HepG2 (cell line): ENCODE data around the gene ADAM22. TPM values are rescaled to one million over a fixed set of nuclear protein-coding genes. Genes with fewer than 3 reads are reported as not detected.

ENCODE experiments used
- ATAC-seq: fragments of 200-7000 bp; cut with Tn5 transposase; 3 replicates; pipeline ENCODE4 v1.9.1; 2020; ENCODE audit warnings: mild to moderate bottlenecking, moderate library complexity
- BruUV-seq: library from RNA; stranded (reverse); fragments of 400-500 nt; replicated peaks from 2 replicates; lab custom pipeline; 2021; lab: Mats Ljungman, UMichigan
- CTCF ChIA-PET: fragments of 300-600 bp; formaldehyde crosslinking; extraction: SDS; loops from one replicate; lab custom pipeline; 2021; ENCODE audit warnings: low total read pairs, inconsistent platforms, low intra/inter-chr PET ratio; lab: Yijun Ruan, JAX
- POLR2A ChIA-PET: fragments of 350-600 bp; sonication (Branson Sonifier 250); formaldehyde crosslinking; loops from one replicate; lab custom pipeline; 2020; ENCODE audit warnings: antibody characterized with exemption, inconsistent platforms; lab: Yijun Ruan, JAX
- DNase-seq: peaks from one replicate; pipeline ENCODE4 v3.0.0-alpha.2; 2015; ENCODE audit warnings: low spot score
- FAIRE-seq: peaks from 3 replicates; lab custom pipeline; 2011; peaks lifted over from hg19 to GRCh38; lab: Jason Lieb, UNC
- H2AFZ ChIP-seq: one replicate; pipeline ENCODE4 v1.6.1; 2011; ENCODE audit warnings: low read length, inconsistent platforms
- H3K27ac ChIP-seq: fragments of 300-600 bp; 3 replicates; pipeline ENCODE4 v1.8.0; 2011; ENCODE audit warnings: mixed run types, mild to moderate bottlenecking, mixed read lengths, low read length, inconsistent platforms; ENCODE audit not compliant: insufficient read depth; ENCODE audit errors: extremely low read length
- H3K27me3 ChIP-seq, 2 experiments: fragments of 200-600 bp in 1 of 2; 2 replicates in 1 of 2; 3 replicates in 1 of 2; pipeline versions ENCODE4 v1.6.0 to v1.8.0; 2011; ENCODE audit warnings: low read length in 2 of 2, mild to moderate bottlenecking in 2 of 2, moderate library complexity in 2 of 2, inconsistent platforms in 1 of 2; ENCODE audit not compliant: insufficient read depth in 2 of 2, control insufficient read depth in 1 of 2
- H3K36me3 ChIP-seq, 2 experiments: fragments of 200-600 bp in 1 of 2; replicated peaks in 1 of 2; 2 replicates in 1 of 2; 3 replicates in 1 of 2; pipeline versions ENCODE4 v1.5.1 to v1.8.0; 2011; ENCODE audit warnings: low read length in 2 of 2, inconsistent platforms in 1 of 2; ENCODE audit not compliant: insufficient read depth in 2 of 2, control insufficient read depth in 1 of 2
- H3K4me1 ChIP-seq: 2 replicates; pipeline ENCODE4 v1.5.1; 2012; ENCODE audit warnings: low read length, inconsistent platforms; ENCODE audit not compliant: insufficient read depth
- H3K4me2 ChIP-seq: 2 replicates; pipeline ENCODE4 v1.6.0; 2011; ENCODE audit warnings: low read depth, low read length, inconsistent platforms
- H3K4me3 ChIP-seq, 3 experiments: fragments of 200-600 bp in 1 of 3; sonication (generic), shearing (Covaris generic) in 1 of 3; replicated peaks in 1 of 3; 2 replicates each; pipeline ENCODE4 v1.5.1; 2011 to 2016; ENCODE audit warnings: low read length in 3 of 3, inconsistent platforms in 2 of 3, low read depth in 2 of 3, mild to moderate bottlenecking in 2 of 3, control low read depth in 1 of 3, mixed read lengths in 1 of 3; ENCODE audit not compliant: insufficient read depth in 1 of 3
- H3K79me2 ChIP-seq: one replicate; pipeline ENCODE4 v1.6.1; 2011; ENCODE audit warnings: low read length, inconsistent platforms; ENCODE audit not compliant: insufficient read depth
- H3K9ac ChIP-seq: 2 replicates; pipeline ENCODE4 v1.6.0; 2011; ENCODE audit warnings: mild to moderate bottlenecking, low read depth, low read length, inconsistent platforms; ENCODE audit not compliant: insufficient read depth
- H3K9me3 ChIP-seq: 2 replicates; pipeline ENCODE4 v1.5.1; 2012; ENCODE audit warnings: mild to moderate bottlenecking, low read length
- H4K20me1 ChIP-seq: 2 replicates; pipeline ENCODE4 v1.6.0; 2011; ENCODE audit warnings: inconsistent platforms, mild to moderate bottlenecking, low read length, moderate library complexity; ENCODE audit not compliant: insufficient read depth
- GLMP ChIP-seq: sonication (generic); formaldehyde crosslinking; IDR thresholded peaks from 2 replicates; pipeline ENCODE4 v1.9.0; 2021; ENCODE audit warnings: missing genetic modification reagents, mild to moderate bottlenecking, borderline replicate concordance
- POLR2AphosphoS2 ChIP-seq: IDR thresholded peaks from 2 replicates; pipeline ENCODE4 v1.6.1; 2011; ENCODE audit warnings: low read depth, low read length, improper control_type of control experiment
- SALL2 ChIP-seq: sonication (generic); formaldehyde crosslinking; IDR thresholded peaks from 2 replicates; pipeline ENCODE4 v1.8.1; 2023; ENCODE audit warnings: mild to moderate bottlenecking, missing genetic modification reagents, inconsistent platforms
- TP53 ChIP-seq: sonication (generic); formaldehyde crosslinking; conservative IDR thresholded peaks from 2 replicates; pipeline ENCODE4 v1.4.0; 2020; ENCODE audit warnings: missing genetic modification reagents
- ZBTB14 ChIP-seq: sonication (generic); formaldehyde crosslinking; IDR thresholded peaks from 2 replicates; pipeline ENCODE4 v1.4.0; 2020; ENCODE audit warnings: missing genetic modification reagents
- ZNF747 ChIP-seq: sonication (generic); formaldehyde crosslinking; IDR thresholded peaks from 2 replicates; pipeline ENCODE4 v1.8.1; 2023; ENCODE audit warnings: missing genetic modification reagents, mild to moderate bottlenecking, borderline replicate concordance
- ZNF784 ChIP-seq: sonication (generic); formaldehyde crosslinking; IDR thresholded peaks from 2 replicates; pipeline ENCODE4 v1.5.1; 2020; ENCODE audit warnings: missing genetic modification reagents, mild to moderate bottlenecking, borderline replicate concordance
- WGBS: methylation state at CpG from one replicate; pipeline ENCODE4 v1.1.6; 2017; ENCODE audit warnings: low lambda C conversion rate; 5-methylcytosine and 5-hydroxymethylcytosine counted together
- in situ Hi-C: cut with HindIII; loops from 2 replicates; pipeline ENCODE4 v1.10.0; 2017; ENCODE audit warnings: low pct_unique_long_range_greater_than_20kb; ENCODE audit not compliant: extremely low pct_ligation_motif_present
- intact Hi-C: fragments of 100-400 bp; cut with micrococcal nuclease; formaldehyde crosslinking; loops from one replicate; pipeline ENCODE4 v1.10.0; 2022; ENCODE audit not compliant: unreplicated experiment
- polyA plus RNA-seq, 8 experiments: library from polyadenylated mRNA; depleted of rRNA in 3 of 8; stranded (reverse) in 7 of 8; unstranded in 1 of 8; fragments of >200 nt; fragmentation: Illumina TruSeq in 4 of 8; extraction: Trizol in 4 of 8; gene quantifications; 2 replicates each; pipeline versions ENCODE4 v1.2.1 to v1.2.3, GENCODE V29; 2011 to 2016; ENCODE audit warnings: low read depth in 4 of 8, missing spikeins in 1 of 8, mixed read lengths in 1 of 8; ENCODE audit not compliant: insufficient read depth in 1 of 8
- total RNA-seq, 5 experiments: library from RNA; depleted of rRNA; stranded (reverse); fragments of >200 nt; fragmentation: Illumina TruSeq; extraction: Trizol; gene quantifications; 2 replicates each; pipeline ENCODE4 v1.2.3, GENCODE V29; 2016; ENCODE audit warnings: low read depth in 1 of 5

The ADAM22 gene
- total and polyA plus RNA-seq, 2 of the 13 experiments (the other 11 are each of a cell fraction or from before 2014, with no cell fraction given) = 1.9 to 6.7 TPM

GRCh38 chr7:88172842-88173241, 238.8 kb downstream of the ADAM22 start (continued):
- no peak for TF ChIP-seq SALL2 (CRISPR knock-in tag)
- no peak for TF ChIP-seq ZNF784 (CRISPR knock-in tag)
- no peak for TF ChIP-seq POLR2AphosphoS2
- TF ChIP-seq ZNF747 = no peak
- TF ChIP-seq, all 625 proteins: peak for 0

- no peak for ATAC-seq
- 38% methylated on average over 5 of the region's 5 CpGs for WGBS
- no peak for TF ChIP-seq GLMP
- TF ChIP-seq ZBTB14 (CRISPR knock-in tag) = no peak
- no peak for TF ChIP-seq TP53 (CRISPR knock-in tag)
- BruUV-seq = no TSS peak
- Histone ChIP-seq H3K36me3 (no peaks in the 10 kb centered on the region), H3K27me3 (no peaks in the 10 kb centered on the region), H3K4me2 (no peak overlapping the region), H3K79me2 (no peaks in the 10 kb centered on the region), H4K20me1 (no peaks in the 10 kb centered on the region), H3K27ac (no peak overlapping the region), H2AFZ (no peak overlapping the region), H3K9me3 (no peaks in the 10 kb centered on the region), H3K4me1 (no peaks in the 10 kb centered on the region), H3K9ac (no peak overlapping the region), H3K4me3 (no peak overlapping the region)
- in situ Hi-C loops (no loop called here), intact Hi-C loops (no loop called here)
- ChIA-PET POLR2A (no interaction called here), CTCF (no interaction called here)
- no peak for FAIRE-seq
- DNase-seq = no peak
Observed at GRCh38 chr7:88176190-88176589, 242.1 kb downstream of the ADAM22 start.
